Loucy (cell line): ENCODE data around the gene SOCS7.

Experiments
- H2AFZ ChIP-seq: fragments of 200-600 bp; sonication (generic); 2 replicates; pipeline ENCODE4 v1.6.0; 2016; ENCODE audit warnings: antibody characterized with exemption, mild to moderate bottlenecking, low read length, moderate library complexity
- H3F3A ChIP-seq: fragments of 200-600 bp; 2 replicates; pipeline ENCODE4 v1.6.0; 2016; ENCODE audit warnings: antibody characterized with exemption, low read depth, mild to moderate bottlenecking
- H3K27me3 ChIP-seq: fragments of 200-600 bp; sonication (generic); 2 replicates; pipeline ENCODE4 v1.6.1; 2014; ENCODE audit warnings: low read length, mild to moderate bottlenecking; ENCODE audit not compliant: insufficient read depth, poor library complexity, severe bottlenecking
- H3K36me3 ChIP-seq: fragments of 200-600 bp; sonication (generic); 2 replicates; pipeline ENCODE4 v1.6.1; 2016; ENCODE audit warnings: low read length; ENCODE audit not compliant: insufficient read depth
- H3K4me1 ChIP-seq: fragments of 200-600 bp; sonication (generic); 2 replicates; pipeline ENCODE4 v1.5.1; 2014; ENCODE audit warnings: low read length, mild to moderate bottlenecking; ENCODE audit not compliant: insufficient read depth, poor library complexity, severe bottlenecking
- H3K4me2 ChIP-seq: fragments of 200-600 bp; sonication (generic); 2 replicates; pipeline ENCODE4 v1.6.0; 2014; ENCODE audit warnings: antibody characterized with exemption, low read length, low read depth, mild to moderate bottlenecking; ENCODE audit not compliant: poor library complexity, severe bottlenecking
- H3K4me3 ChIP-seq: fragments of 200-600 bp; sonication (generic); 2 replicates; pipeline ENCODE4 v1.5.1; 2014; ENCODE audit warnings: low read length, mild to moderate bottlenecking, mixed read lengths; ENCODE audit not compliant: poor library complexity, severe bottlenecking
- H3K79me2 ChIP-seq: fragments of 200-600 bp; sonication (generic); 2 replicates; pipeline ENCODE4 v1.6.1; 2014; ENCODE audit warnings: low read length; ENCODE audit not compliant: insufficient read depth
- H3K9ac ChIP-seq: fragments of 200-600 bp; sonication (generic); 2 replicates; pipeline ENCODE4 v1.6.0; 2014; ENCODE audit warnings: mild to moderate bottlenecking, low read depth, low read length, moderate library complexity; ENCODE audit not compliant: poor library complexity, severe bottlenecking
- H3K9me2 ChIP-seq: fragments of 200-600 bp; sonication (generic); replicated peaks from 2 replicates; pipeline ENCODE4 v1.6.1; 2016; ENCODE audit warnings: low read depth, low read length, mixed read lengths
- H3K9me3 ChIP-seq: fragments of 200-600 bp; sonication (generic); 2 replicates; pipeline ENCODE4 v1.6.1; 2014; ENCODE audit warnings: mild to moderate bottlenecking, antibody characterized with exemption, low read length, low read depth; ENCODE audit not compliant: insufficient read depth
- H4K20me1 ChIP-seq: fragments of 200-600 bp; sonication (generic); 2 replicates; pipeline ENCODE4 v1.6.0; 2014; ENCODE audit warnings: antibody characterized with exemption, low read length, mild to moderate bottlenecking; ENCODE audit not compliant: insufficient read depth, poor library complexity, severe bottlenecking
- CTCF ChIP-seq: fragments of 200-600 bp; sonication (generic); conservative IDR thresholded peaks from 2 replicates; pipeline ENCODE4 v1.5.1; 2014; ENCODE audit warnings: mild to moderate bottlenecking, antibody characterized with exemption, low read length
- EZH2phosphoT487 ChIP-seq: fragments of 200-600 bp; IDR thresholded peaks from 2 replicates; pipeline ENCODE4 v1.6.1; 2018; ENCODE audit warnings: antibody characterized with exemption, mild to moderate bottlenecking, moderate library complexity, borderline replicate concordance

SOCS7 gene

GRCh38 chr17:38421871-38422827 lies 70.5 kb downstream of the SOCS7 start:
- Histone ChIP-seq H3K27me3 (no peaks in the 10 kb centered on the region), H3K4me3 (no peak overlapping the region), H3K9me3 (no peaks in the 10 kb centered on the region), H3K4me1 (peaks cover 8% of the 10 kb centered on the region), H3K9me2 (no peaks in the 10 kb centered on the region), H3K36me3 (no peaks in the 10 kb centered on the region), H3K79me2 (peaks cover 5% of the 10 kb centered on the region; the same call in 1 of the 2 replicates), H3K4me2 (no peak overlapping the region), H2AFZ (no peak overlapping the region), H3K9ac (no peak overlapping the region), H4K20me1 (no peaks in the 10 kb centered on the region), H3F3A (no peaks in the 10 kb centered on the region)
- TF ChIP-seq CTCF = no peak
- TF ChIP-seq EZH2phosphoT487 = no peak

DNA sequence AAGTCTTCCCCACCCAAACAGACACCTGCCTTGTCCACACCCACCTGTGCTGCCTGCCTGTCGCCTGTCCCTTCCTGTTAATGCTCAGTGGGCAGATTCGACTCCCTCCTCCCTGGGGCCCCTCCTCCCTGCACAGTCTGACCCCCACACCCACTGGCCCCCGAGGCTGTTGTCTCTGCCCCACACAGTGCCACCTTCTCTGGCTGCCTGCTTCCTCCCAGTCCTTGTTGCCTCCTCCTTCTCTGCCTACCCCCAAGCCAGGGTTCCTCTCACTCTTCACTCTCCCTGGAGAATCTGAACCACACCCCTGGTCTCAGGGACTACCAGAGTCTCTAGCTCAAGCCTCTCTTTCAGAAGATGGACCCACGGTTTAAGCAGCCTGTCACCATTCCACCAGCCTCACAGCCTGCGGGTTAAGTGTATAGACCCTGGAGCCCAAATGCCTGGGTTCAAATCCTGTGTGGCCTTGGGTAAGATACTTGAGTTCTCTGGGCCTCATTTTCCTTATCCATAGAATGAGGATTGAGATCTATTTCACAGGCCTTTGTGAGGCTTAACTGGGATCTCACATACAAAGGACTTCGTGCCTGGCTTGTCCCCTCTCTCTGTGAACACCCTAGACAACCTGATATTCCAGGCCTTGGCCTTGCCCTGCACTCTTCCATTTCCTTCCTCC lies 72.8 kb downstream of the SOCS7 start:
- Histone ChIP-seq H2AFZ (no peak overlapping the region), H3K4me1 (peaks cover 19% of the 10 kb centered on the region), H3K9me2 (no peaks in the 10 kb centered on the region), H3K79me2 (peaks cover 26% of the 10 kb centered on the region), H3K36me3 (no peaks in the 10 kb centered on the region), H3K4me2 (no peak overlapping the region), H3K27me3 (no peaks in the 10 kb centered on the region), H3K9me3 (no peaks in the 10 kb centered on the region), H4K20me1 (peaks cover 3% of the 10 kb centered on the region), H3K4me3 (no peak overlapping the region), H3K9ac (no peak overlapping the region), H3F3A (0 out of 2 replicates have a peak, but pooled peaks cover 5% of the 10 kb centered on the region)
- TF ChIP-seq CTCF (no peak), EZH2phosphoT487 (no peak)

DNA sequence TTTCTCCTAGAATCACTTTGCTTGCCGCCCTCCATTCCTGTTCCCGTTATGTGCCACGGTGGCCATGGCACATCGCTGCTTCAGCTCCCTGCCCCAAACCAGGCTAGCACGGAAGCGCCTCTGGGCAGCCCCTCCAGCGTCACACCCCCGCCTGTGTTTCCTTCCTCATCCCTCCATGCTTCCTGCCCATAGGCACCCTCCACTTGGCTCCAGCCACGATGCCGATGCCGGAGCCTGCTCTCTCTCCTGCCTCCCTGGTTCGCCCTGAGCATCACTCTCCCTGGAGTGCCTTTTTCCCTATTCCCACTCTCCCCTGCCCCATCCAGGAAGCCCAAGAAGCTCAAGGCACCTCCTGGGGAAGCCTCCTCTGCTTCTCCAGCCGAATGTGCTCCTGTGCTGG lies 73.4 kb downstream of the SOCS7 start:
- Histone ChIP-seq H2AFZ (no peak overlapping the region), H3K4me1 (peaks cover 25% of the 10 kb centered on the region), H3F3A (0 out of 2 replicates have a peak, but pooled peaks cover 5% of the 10 kb centered on the region), H3K36me3 (no peaks in the 10 kb centered on the region), H3K9me2 (no peaks in the 10 kb centered on the region), H3K4me2 (no peak overlapping the region), H3K9ac (no peak overlapping the region), H3K9me3 (no peaks in the 10 kb centered on the region), H3K27me3 (no peaks in the 10 kb centered on the region), H3K79me2 (peaks cover 32% of the 10 kb centered on the region), H3K4me3 (no peak overlapping the region), H4K20me1 (peaks cover 9% of the 10 kb centered on the region)
- TF ChIP-seq CTCF (no peak), EZH2phosphoT487 (no peak)
